Heart left ventricle (tissue), 16 donors: ENCODE data around the gene GRK5. TPM values are rescaled to one million over a fixed set of nuclear protein-coding genes. Genes with fewer than 3 reads are reported as not detected.
"Not testable (repeated sequence)": the region's sequence is repeated elsewhere in the genome, so short reads cannot be mapped to it uniquely, and the experiment has no call there.

Experiments used
- ATAC-seq, 4 donors: fragments of 200-7000 bp; cut with Tn5 transposase; one replicate each; pipeline ENCODE4 v1.9.1; 2020 to 2022; ENCODE audit warnings: moderate library complexity in 4 of 4, mild to moderate bottlenecking in 3 of 4, moderate number of reproducible peaks in 1 of 4
- DNase-seq, 5 donors: peaks; one replicate each; pipeline ENCODE4 v3.0.0-alpha.2; 2020
- H3K27ac ChIP-seq, 12 donors: fragments of 200-600 bp; sonication (generic) in 4 of 12; one replicate each; pipeline versions ENCODE4 v1.5.0 to v1.8.0; 2016 to 2022; ENCODE audit warnings: mild to moderate bottlenecking in 2 of 12
- H3K27me3 ChIP-seq, 9 donors: fragments of 200-600 bp; sonication (generic) in 2 of 9; one replicate each; pipeline versions ENCODE4 v1.5.1 to v1.8.0; 2016 to 2022; ENCODE audit warnings: mild to moderate bottlenecking in 3 of 9
- H3K36me3 ChIP-seq, 9 donors: fragments of 200-600 bp; sonication (generic) in 2 of 9; one replicate each; pipeline versions ENCODE4 v1.5.0 to v1.8.0; 2018 to 2022; ENCODE audit warnings: mild to moderate bottlenecking in 2 of 9
- H3K4me1 ChIP-seq, 12 donors: fragments of 200-600 bp; sonication (generic) in 4 of 12; one replicate each; pipeline versions ENCODE4 v1.5.0 to v1.8.0; 2016 to 2022; ENCODE audit warnings: mild to moderate bottlenecking in 3 of 12
- H3K4me3 ChIP-seq, 12 donors: fragments of 200-600 bp; sonication (generic) in 4 of 12; one replicate each; pipeline versions ENCODE4 v1.5.0 to v1.8.0; 2017 to 2022; ENCODE audit warnings: mild to moderate bottlenecking in 9 of 12, moderate library complexity in 4 of 12
- H3K9me3 ChIP-seq, 12 donors: fragments of 200-600 bp; sonication (generic) in 4 of 12; one replicate each; pipeline versions ENCODE4 v1.5.0 to v1.8.0; 2016 to 2022; ENCODE audit warnings: mild to moderate bottlenecking in 1 of 12
- POLR2A ChIP-seq, 2 donors: fragments of 450-650 bp; IDR thresholded peaks; one replicate each; pipeline ENCODE4 v1.6.1; 2017; ENCODE audit warnings: antibody characterized with exemption in 2 of 2, mild to moderate bottlenecking in 2 of 2, moderate library complexity in 2 of 2
- WGBS, 4 donors: extraction: QIAGEN DNeasy Blood & Tissue Kit in 2 of 4; methylation state at CpG; one replicate each; pipeline versions ENCODE4 v1.1.5 to v1.1.7; 2013 to 2018; 5-methylcytosine and 5-hydroxymethylcytosine counted together
- intact Hi-C, 10 donors: fragments of 100-400 bp; cut with DNase I; formaldehyde crosslinking; loops; one replicate each; pipeline versions ENCODE4 v1.11.1 to v1.14.2; 2022
- polyA plus RNA-seq, 2 donors: library from polyadenylated mRNA; stranded (reverse); fragments of 200-250 nt; gene quantifications; one replicate each; pipeline ENCODE4 v1.2.3, GENCODE V29; 2013
- total RNA-seq, 9 donors: library from RNA; depleted of rRNA in 2 of 9; stranded (reverse); fragments of >200 nt in 2 of 9; fragmentation: NEBNext Ultra II Directional in 3 of 9; extraction: Animal tissue kit (Norgen Biotek cat#: 25700) in 3 of 9; gene quantifications; one replicate each; pipeline versions ENCODE4 v1.1.0 to v1.2.4, GENCODE V29; 2016 to 2023
- TF ChIP-seq, protein P1 (sequence below), 12 donors: fragments of 200-600 bp; sonication (generic) in 4 of 12; IDR thresholded peaks; one replicate each; pipeline versions ENCODE4 v1.5.0 to v1.8.0; 2018 to 2022; ENCODE audit warnings: antibody characterized with exemption in 12 of 12, mild to moderate bottlenecking in 5 of 12
- donor health status: ischemic (EF 13 %, LVEDD 7.1; RV severe dilation, severe dysfunction).
- donor health status: healthy with polysubstance abuse.
- donor health status: DM: no; HTN: yes; CAD: no.
- donor health status: DM: no; HTN: no; CAD: no.
- donor health status: ischemic (EF 25% LVEDD 6.9; RV normal size, moderate dysfunction).
- donor health status: ischemic (EF 25% LVEDD 5.7; RV mildly dilated, moderate dysfunction).
- donor health status: healthy.
- donor health status: DM: yes; HTN: yes; CAD: no.
- donor health status: ischemic (EF 35%, LVEDD 5.7; RV mildly dilated, moderate dysfunction).
- donor health status: nonischemic (EF 11% LVEDD 7.7; RV severe dilation, severe dysfunction).
- donor health status: DM: yes; HTN: yes; CAD: no.
- donor health status: PGD.
- donor health status: ischemic (EF 29% LVEDD 5.4; RV normal size, mild dysfunction).
- donor health status: nonischemic (EF 23%, LVEDD 6.1; RV moderate dilation, normal function).

Gene GRK5
- total and polyA plus RNA-seq, 11 donors: 13.1 to 58.0 (median 30.2) TPM

DNA sequence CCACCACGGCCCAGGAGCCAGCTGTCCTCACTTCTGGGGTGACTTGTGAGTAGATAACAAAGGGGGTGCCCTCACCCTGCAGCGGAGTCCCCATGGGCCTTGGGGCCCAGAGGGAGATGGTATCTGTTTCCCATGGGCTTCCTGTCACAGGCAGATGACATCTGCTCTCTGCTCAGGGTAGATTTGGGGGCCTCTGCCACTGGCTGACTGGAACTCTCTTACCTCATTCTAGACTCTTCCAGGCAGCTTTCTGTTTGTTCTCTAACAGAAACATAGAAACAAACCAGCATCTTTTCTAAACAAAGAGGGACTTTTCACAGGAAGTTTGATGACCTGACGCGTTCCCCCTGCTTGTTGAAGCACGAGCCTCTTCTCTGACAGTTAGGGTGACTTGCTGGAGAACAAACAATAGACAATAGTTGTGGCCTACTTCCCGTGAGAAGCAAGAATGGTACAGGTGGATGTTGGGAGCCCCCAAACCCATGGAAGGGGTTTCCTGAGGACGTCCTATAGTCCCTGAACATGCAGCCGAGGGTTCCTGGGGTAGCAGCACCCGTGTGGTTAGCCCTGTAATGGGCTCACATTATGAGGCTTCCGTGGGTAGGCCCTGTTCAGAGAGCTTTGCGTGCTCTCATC, 61.6 kb downstream of the GRK5 start:
- no peak overlapping the region for H3K4me3 ChIP-seq
- ATAC-seq: peak in 1 of 4 donors; percentile 8
- H3K27ac ChIP-seq: peak overlapping the region; percentile 26 to 86 (median 78)
- peaks cover 0 to 9% (median 0%) of the 10 kb centered on the region in 9 donors for H3K36me3 ChIP-seq
- H3K9me3 ChIP-seq: no peaks in the 10 kb centered on the region
- H3K4me1 ChIP-seq: peaks cover 23 to 87% (median 71%) of the 10 kb centered on the region in 12 donors
- TF ChIP-seq POLR2A (IDR thresholded peaks at IDR 0.05): no peak
- TF ChIP-seq, protein P1, sequence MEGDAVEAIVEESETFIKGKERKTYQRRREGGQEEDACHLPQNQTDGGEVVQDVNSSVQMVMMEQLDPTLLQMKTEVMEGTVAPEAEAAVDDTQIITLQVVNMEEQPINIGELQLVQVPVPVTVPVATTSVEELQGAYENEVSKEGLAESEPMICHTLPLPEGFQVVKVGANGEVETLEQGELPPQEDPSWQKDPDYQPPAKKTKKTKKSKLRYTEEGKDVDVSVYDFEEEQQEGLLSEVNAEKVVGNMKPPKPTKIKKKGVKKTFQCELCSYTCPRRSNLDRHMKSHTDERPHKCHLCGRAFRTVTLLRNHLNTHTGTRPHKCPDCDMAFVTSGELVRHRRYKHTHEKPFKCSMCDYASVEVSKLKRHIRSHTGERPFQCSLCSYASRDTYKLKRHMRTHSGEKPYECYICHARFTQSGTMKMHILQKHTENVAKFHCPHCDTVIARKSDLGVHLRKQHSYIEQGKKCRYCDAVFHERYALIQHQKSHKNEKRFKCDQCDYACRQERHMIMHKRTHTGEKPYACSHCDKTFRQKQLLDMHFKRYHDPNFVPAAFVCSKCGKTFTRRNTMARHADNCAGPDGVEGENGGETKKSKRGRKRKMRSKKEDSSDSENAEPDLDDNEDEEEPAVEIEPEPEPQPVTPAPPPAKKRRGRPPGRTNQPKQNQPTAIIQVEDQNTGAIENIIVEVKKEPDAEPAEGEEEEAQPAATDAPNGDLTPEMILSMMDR (IDR thresholded peaks at IDR 0.05): no peak
- H3K27me3 ChIP-seq: no peaks in the 10 kb centered on the region
- intact Hi-C loops: no loop called here
- 53 to 62% (median 59%) methylated on average over 11 of the region's 11 CpGs for WGBS, 4 donors
- DNase-seq: peak in 2 of 5 donors; percentile 21 to 25

DNA sequence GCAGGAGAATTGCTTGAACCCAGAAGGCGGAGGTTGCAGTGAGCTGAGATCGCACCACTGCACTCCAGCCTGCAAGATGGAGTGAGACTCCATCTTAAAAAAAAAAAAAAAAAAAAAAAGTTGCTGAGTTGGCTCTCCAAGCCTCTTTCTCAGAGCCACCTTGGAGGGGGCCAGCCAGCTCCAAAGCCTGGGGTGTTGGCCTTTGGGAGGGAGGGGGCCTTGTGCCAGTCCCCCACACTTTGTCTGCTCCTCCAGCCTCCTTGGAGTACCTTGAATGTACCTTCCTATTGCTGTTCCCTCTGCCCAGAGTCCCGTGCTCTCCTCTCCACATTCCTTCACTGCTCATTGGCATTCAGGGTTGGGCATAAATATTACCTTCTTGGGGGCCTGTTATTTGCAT, 62.4 kb downstream of the GRK5 start:
- H3K9me3 ChIP-seq: no peaks in the 10 kb centered on the region
- H3K27me3 ChIP-seq: no peaks in the 10 kb centered on the region
- DNase-seq (peak in 1 of 5 donors; percentile 17), ATAC-seq (no peak)
- H3K36me3 ChIP-seq: peaks cover 0 to 9% (median 0%) of the 10 kb centered on the region in 9 donors
- H3K4me3 ChIP-seq: no peak overlapping the region
- WGBS, 4 donors: 84 to 91% (median 86%) methylated on average over 3 of the region's 3 CpGs
- TF ChIP-seq, protein P1 (IDR thresholded peaks at IDR 0.05): no peak
- TF ChIP-seq POLR2A (IDR thresholded peaks at IDR 0.05): no peak
- peaks cover 21 to 87% (median 68%) of the 10 kb centered on the region in 12 donors for H3K4me1 ChIP-seq
- intact Hi-C loops: loop anchor here in 8 of 10 donors (2.0 to 10.0 kb wide), 6 partner anchors 55 to 145 kb away; partner anchors contain the start of gene GRK5 (in 3 of the 8)
- H3K27ac ChIP-seq: peak overlapping the region in 11 of 12 donors; percentile 50 to 86 (median 79)

DNA sequence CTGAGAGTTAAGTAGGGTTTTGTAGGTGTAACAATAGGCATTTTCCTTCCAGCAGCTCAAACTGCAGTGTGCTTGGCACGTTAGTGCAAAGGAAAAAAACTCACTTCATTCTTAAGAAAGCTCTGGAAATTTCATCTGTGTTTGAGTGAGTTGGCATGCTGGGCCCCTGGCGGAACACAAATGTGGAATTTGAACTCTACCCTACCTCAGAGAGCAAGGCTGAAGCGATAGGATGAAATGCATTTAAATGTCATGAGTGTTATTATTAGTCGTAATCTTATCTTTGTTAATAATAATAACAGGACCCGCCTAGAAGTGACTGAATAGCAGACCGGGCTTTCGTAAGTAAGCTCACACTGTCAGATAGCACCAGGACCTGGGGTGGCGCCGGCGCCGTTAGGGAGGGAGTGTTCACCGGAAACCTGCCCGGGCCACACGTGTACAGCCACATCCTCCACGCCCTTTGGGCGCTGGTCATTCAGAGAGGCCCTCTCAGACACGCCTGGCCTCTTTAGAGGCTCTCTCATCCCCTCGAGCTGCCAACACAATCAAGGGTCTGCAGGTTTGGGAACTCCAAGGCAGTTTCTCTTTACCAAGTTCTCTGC, 63.5 kb downstream of the GRK5 start:
- no peaks in the 10 kb centered on the region for H3K9me3 ChIP-seq
- peaks cover 0 to 3% (median 0%) of the 10 kb centered on the region in 9 donors for H3K36me3 ChIP-seq
- peak overlapping the region; percentile 28 to 86 (median 78) for H3K27ac ChIP-seq
- DNase-seq (peak; percentile 88 to 95 (median 90)), ATAC-seq (peak; percentile 89 to 95 (median 90))
- H3K27me3 ChIP-seq: no peaks in the 10 kb centered on the region
- no peak for TF ChIP-seq POLR2A (IDR thresholded peaks at IDR 0.05)
- TF ChIP-seq, protein P1 (IDR thresholded peaks at IDR 0.05): peak in 1 of 12 donors; percentile 7
- intact Hi-C loops: loop anchor here in 8 of 10 donors (1.0 to 10.0 kb wide), 7 partner anchors 56 to 144 kb away; partner anchors contain the start of gene GRK5 (in 4 of the 8)
- H3K4me3 ChIP-seq: peak overlapping the region in 7 of 12 donors; percentile 5 to 25 (median 19)
- WGBS, 4 donors: 5 to 15% (median 6%) methylated on average over 6 to 18 of the region's 18 CpGs
- peaks cover 23 to 96% (median 71%) of the 10 kb centered on the region in 12 donors for H3K4me1 ChIP-seq

DNA sequence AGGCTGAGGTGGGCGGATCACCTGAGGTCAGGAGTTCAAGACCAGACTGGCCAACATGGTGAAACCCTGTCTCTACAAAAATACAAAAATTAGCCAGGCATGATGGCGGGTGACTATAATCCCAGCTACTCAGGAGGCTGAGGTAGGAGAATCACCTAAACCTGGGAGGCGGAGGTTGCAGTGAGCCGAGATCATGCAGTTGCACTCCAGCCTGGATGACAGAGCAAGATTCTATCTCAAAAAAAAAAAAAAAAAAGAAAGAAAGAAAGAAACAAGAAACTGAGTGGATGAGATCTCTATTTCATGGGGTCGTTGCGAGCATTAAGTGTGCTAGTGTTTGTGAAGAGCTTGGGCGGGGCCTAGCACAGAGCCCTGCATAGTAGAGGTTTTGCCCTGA, 65.0 kb downstream of the GRK5 start:
- WGBS, 4 donors: 82 to 92% (median 89%) methylated on average over 7 of the region's 7 CpGs
- DNase-seq: peak in 1 of 5 donors; percentile 15
- Histone ChIP-seq H3K27ac (peak overlapping the region; percentile 28 to 86 (median 78)), H3K4me1 (peaks cover 23 to 90% (median 67%) of the 10 kb centered on the region in 12 donors)
- intact Hi-C loops: loop anchor here in 7 of 10 donors (5.0 to 10.0 kb wide), 5 partner anchors 58 to 142 kb away; partner anchors contain the start of gene GRK5 (in 3 of the 7)
- not testable (repeated sequence) for H3K27me3 ChIP-seq, ATAC-seq, H3K4me3 ChIP-seq, H3K9me3 ChIP-seq, H3K36me3 ChIP-seq
